Measurements from ENCODE around the gene EEF1G. TPM values are rescaled to one million over a fixed set of nuclear protein-coding genes. Genes with fewer than 3 reads are reported as not detected.

Gene EEF1G
- total and polyA plus RNA-seq, 2 of the 13 experiments (the other 11 are each of a cell fraction or from before 2014, with no cell fraction given): 1,787 to 2,144 TPM

DNA sequence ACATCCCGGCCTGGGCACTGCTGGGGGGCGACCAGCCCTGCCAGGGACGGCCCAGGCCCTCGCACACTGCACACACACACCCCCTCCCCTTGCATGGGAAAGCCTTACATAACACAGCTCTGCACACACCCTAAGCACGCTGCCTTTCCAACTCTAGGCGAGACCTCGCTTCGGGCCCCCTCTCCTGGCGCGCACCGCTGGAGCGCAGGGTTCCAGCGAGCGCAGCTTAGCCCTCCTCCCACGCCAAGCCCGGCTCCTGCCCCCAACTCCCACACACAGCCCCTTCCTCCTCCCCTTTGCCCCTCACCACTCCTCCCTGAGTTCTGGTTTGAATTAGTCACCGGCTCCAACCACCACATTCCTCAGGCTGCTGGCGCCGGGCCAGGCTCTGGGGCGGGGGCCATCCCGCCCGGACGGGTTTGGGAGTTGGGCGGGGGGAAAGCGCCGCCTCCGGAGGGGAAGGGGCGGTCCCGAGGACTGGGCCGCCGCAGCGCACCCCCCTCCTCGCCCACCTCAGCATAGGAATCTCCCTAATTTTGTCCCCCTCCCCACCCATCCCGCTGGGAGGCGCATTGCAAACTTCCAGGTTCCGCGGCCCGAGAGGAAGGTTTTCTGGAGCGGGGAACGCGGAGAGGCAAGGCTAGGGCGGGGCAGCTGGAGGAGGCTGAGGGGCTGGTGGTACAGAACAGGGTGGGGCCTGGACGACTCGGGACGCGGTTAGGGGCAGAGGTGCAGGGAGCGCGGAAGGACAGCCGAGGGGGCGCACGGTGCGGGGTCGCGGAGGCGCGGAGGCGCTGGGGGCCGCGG lies 28.1 kb downstream of the EEF1G start (continued):
- TF ChIP-seq, protein P1, sequence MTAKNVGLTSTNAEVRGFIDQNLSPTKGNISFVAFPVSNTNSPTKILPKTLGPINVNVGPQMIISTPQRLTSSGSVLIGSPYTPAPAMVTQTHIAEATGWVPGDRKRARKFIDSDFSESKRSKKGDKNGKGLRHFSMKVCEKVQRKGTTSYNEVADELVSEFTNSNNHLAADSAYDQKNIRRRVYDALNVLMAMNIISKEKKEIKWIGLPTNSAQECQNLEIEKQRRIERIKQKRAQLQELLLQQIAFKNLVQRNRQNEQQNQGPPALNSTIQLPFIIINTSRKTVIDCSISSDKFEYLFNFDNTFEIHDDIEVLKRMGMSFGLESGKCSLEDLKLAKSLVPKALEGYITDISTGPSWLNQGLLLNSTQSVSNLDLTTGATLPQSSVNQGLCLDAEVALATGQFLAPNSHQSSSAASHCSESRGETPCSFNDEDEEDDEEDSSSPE (CRISPR knock-in tag; IDR thresholded peaks at IDR 0.05): peak; percentile 30; the same call in 1 of the 2 replicates
- TF ChIP-seq, protein P2, sequence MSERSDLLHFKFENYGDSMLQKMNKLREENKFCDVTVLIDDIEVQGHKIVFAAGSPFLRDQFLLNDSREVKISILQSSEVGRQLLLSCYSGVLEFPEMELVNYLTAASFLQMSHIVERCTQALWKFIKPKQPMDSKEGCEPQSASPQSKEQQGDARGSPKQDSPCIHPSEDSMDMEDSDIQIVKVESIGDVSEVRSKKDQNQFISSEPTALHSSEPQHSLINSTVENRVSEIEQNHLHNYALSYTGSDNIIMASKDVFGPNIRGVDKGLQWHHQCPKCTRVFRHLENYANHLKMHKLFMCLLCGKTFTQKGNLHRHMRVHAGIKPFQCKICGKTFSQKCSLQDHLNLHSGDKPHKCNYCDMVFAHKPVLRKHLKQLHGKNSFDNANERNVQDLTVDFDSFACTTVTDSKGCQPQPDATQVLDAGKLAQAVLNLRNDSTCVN (CRISPR knock-in tag; IDR thresholded peaks at IDR 0.05; ENCODE audit: borderline replicate concordance): 0 out of 2 replicates have a peak, but pooled peaks have one; percentile 36
- TF ChIP-seq HNRNPUL1 (IDR thresholded peaks at IDR 0.05; ENCODE audit: low read depth, low read length): no peak
- TF ChIP-seq KLF15 (CRISPR knock-in tag; IDR thresholded peaks at IDR 0.05; ENCODE audit: borderline replicate concordance): no peak
- TF ChIP-seq ELF3 (CRISPR knock-in tag; IDR thresholded peaks at IDR 0.05): no peak
- TF ChIP-seq, protein P3, sequence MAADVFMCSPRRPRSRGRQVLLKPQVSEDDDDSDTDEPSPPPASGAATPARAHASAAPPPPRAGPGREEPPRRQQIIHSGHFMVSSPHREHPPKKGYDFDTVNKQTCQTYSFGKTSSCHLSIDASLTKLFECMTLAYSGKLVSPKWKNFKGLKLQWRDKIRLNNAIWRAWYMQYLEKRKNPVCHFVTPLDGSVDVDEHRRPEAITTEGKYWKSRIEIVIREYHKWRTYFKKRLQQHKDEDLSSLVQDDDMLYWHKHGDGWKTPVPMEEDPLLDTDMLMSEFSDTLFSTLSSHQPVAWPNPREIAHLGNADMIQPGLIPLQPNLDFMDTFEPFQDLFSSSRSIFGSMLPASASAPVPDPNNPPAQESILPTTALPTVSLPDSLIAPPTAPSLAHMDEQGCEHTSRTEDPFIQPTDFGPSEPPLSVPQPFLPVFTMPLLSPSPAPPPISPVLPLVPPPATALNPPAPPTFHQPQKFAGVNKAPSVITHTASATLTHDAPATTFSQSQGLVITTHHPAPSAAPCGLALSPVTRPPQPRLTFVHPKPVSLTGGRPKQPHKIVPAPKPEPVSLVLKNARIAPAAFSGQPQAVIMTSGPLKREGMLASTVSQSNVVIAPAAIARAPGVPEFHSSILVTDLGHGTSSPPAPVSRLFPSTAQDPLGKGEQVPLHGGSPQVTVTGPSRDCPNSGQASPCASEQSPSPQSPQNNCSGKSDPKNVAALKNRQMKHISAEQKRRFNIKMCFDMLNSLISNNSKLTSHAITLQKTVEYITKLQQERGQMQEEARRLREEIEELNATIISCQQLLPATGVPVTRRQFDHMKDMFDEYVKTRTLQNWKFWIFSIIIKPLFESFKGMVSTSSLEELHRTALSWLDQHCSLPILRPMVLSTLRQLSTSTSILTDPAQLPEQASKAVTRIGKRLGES (CRISPR knock-in tag; IDR thresholded peaks at IDR 0.05; ENCODE audit: borderline replicate concordance): no peak
- no peak; the same call in 1 of the 2 replicates for TF ChIP-seq RARA (CRISPR knock-in tag; IDR thresholded peaks at IDR 0.05)
- TF ChIP-seq, protein P4, sequence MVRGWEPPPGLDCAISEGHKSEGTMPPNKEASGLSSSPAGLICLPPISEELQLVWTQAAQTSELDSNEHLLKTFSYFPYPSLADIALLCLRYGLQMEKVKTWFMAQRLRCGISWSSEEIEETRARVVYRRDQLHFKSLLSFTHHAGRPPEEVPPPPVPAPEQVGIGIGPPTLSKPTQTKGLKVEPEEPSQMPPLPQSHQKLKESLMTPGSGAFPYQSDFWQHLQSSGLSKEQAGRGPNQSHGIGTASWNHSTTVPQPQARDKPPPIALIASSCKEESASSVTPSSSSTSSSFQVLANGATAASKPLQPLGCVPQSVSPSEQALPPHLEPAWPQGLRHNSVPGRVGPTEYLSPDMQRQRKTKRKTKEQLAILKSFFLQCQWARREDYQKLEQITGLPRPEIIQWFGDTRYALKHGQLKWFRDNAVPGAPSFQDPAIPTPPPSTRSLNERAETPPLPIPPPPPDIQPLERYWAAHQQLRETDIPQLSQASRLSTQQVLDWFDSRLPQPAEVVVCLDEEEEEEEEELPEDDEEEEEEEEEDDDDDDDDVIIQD (CRISPR knock-in tag; IDR thresholded peaks at IDR 0.05; ENCODE audit: low read depth): no peak
- peak; percentile 75 for TF ChIP-seq ARNT2 (CRISPR knock-in tag; IDR thresholded peaks at IDR 0.05; ENCODE audit: low read depth)
- TF ChIP-seq ZMAT3 (CRISPR knock-in tag; conservative IDR thresholded peaks at IDR 0.05): no peak; the same call in 1 of the 2 replicates
- peak; percentile 51 for TF ChIP-seq ZEB1 (IDR thresholded peaks at IDR 0.05; ENCODE audit: insufficient replicate concordance, low read depth)
- TF ChIP-seq EZH2 (conservative IDR thresholded peaks at IDR 0.05; ENCODE audit: low read depth, low read length): no peak
- TF ChIP-seq RBM39 (IDR thresholded peaks at IDR 0.05; ENCODE audit: low read depth, low read length, poor library complexity, severe bottlenecking): peak; percentile 62
- TF ChIP-seq EHMT2 (IDR thresholded peaks at IDR 0.05; ENCODE audit: borderline replicate concordance, low read depth, low read length): no peak
- TF ChIP-seq, protein P5, sequence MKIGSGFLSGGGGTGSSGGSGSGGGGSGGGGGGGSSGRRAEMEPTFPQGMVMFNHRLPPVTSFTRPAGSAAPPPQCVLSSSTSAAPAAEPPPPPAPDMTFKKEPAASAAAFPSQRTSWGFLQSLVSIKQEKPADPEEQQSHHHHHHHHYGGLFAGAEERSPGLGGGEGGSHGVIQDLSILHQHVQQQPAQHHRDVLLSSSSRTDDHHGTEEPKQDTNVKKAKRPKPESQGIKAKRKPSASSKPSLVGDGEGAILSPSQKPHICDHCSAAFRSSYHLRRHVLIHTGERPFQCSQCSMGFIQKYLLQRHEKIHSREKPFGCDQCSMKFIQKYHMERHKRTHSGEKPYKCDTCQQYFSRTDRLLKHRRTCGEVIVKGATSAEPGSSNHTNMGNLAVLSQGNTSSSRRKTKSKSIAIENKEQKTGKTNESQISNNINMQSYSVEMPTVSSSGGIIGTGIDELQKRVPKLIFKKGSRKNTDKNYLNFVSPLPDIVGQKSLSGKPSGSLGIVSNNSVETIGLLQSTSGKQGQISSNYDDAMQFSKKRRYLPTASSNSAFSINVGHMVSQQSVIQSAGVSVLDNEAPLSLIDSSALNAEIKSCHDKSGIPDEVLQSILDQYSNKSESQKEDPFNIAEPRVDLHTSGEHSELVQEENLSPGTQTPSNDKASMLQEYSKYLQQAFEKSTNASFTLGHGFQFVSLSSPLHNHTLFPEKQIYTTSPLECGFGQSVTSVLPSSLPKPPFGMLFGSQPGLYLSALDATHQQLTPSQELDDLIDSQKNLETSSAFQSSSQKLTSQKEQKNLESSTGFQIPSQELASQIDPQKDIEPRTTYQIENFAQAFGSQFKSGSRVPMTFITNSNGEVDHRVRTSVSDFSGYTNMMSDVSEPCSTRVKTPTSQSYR (CRISPR knock-in tag; IDR thresholded peaks at IDR 0.05; ENCODE audit: borderline replicate concordance): peak; percentile 31; the same call in 1 of the 2 replicates
- TF ChIP-seq ZNF263 (CRISPR knock-in tag; IDR thresholded peaks at IDR 0.05): peak; percentile 98

All from HepG2 (cell line).